Measurements from ENCODE around the gene PPOX. TPM values are rescaled to one million over a fixed set of nuclear protein-coding genes. Genes with fewer than 3 reads are reported as not detected.

The PPOX gene
- 10 to 100 TPM; 15.0 to 21.9 (median 16.3) TPM for total RNA-seq
- long read RNA-seq, donor 1, transcript PPOX-202 (13 exons, 1,740 nt): major isoform, 12 of 21 reads
- long read RNA-seq, donor 1, partial matches to known transcripts: 0 of 21 reads
- long read RNA-seq, donor 1, other reads (novel, unspliced or antisense): 8 of 21 reads
- long read RNA-seq, donor 2, partial matches to known transcripts: 5 of 14 reads
- long read RNA-seq, donor 2, other reads (novel, unspliced or antisense): 4 of 14 reads

DNA sequence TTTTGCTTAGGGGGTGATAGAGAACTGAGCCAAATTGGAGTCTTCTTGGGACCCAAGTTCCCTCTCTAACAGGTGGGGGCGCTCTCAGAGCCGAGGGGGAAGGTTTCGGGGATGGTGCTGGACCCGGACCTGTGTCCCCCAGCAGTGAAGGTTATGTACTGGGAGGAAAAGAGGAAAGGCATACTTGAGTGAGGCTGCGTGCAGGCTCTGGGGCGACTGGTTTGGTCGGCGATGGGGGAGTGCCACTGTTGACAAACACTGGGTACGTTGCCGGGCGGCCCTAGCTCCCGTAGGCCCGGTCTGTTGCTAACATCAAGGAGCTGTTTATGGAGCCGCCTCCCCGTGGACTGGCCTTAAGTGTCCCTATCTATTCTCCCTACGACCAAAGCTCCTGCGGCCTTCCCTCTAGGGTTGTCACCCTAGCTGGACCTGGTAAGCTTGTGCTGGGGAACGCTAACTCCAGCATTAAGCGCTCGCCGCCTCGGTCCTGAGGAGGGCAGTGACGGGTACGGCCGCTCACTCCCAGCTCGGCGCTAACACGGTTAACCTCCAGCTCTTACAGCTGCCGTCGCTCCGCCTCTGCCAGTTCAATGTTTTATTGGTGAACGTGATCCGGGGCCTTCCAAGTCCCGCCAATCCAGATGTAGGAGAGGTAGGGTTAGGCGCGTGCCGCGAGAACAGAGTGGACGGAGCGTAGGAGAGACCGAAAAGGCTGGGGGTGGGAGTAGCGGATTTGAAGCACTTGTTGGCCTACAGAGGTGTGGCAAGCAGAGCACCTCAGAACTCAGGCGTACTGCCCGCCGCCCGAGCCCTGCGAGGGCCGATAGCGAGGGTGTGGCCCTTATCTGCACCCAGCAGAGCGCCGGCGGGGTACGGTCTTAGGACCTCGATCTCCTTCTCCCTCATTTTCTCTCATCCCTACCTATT, at the start of gene PPOX:
Gene PPOX, plus strand, starts transcription at position 685 of the 927 bp plus-strand sequence. CDS start 422 bp downstream, outside the sequence.
- DNase-seq: peak; percentile 94 to 97 (median 97)
- Histone ChIP-seq H3K4me1 (ENCODE audit: low read depth) (peaks cover 14% of the 10 kb centered on the region), H3K9me3 (no peaks in the 10 kb centered on the region), H3K4me3 (peak within 1 kb of the TSS; percentile 32), H3K36me3 (ENCODE audit: low read depth) (peaks cover 5% of the 10 kb centered on the region)
- intact Hi-C loops (cut with DNase I, micrococcal nuclease): no loop called here
- TF ChIP-seq, protein P1, sequence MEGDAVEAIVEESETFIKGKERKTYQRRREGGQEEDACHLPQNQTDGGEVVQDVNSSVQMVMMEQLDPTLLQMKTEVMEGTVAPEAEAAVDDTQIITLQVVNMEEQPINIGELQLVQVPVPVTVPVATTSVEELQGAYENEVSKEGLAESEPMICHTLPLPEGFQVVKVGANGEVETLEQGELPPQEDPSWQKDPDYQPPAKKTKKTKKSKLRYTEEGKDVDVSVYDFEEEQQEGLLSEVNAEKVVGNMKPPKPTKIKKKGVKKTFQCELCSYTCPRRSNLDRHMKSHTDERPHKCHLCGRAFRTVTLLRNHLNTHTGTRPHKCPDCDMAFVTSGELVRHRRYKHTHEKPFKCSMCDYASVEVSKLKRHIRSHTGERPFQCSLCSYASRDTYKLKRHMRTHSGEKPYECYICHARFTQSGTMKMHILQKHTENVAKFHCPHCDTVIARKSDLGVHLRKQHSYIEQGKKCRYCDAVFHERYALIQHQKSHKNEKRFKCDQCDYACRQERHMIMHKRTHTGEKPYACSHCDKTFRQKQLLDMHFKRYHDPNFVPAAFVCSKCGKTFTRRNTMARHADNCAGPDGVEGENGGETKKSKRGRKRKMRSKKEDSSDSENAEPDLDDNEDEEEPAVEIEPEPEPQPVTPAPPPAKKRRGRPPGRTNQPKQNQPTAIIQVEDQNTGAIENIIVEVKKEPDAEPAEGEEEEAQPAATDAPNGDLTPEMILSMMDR (IDR thresholded peaks at IDR 0.05): peak; percentile 36
- peak; percentile 95 for ATAC-seq

DNA sequence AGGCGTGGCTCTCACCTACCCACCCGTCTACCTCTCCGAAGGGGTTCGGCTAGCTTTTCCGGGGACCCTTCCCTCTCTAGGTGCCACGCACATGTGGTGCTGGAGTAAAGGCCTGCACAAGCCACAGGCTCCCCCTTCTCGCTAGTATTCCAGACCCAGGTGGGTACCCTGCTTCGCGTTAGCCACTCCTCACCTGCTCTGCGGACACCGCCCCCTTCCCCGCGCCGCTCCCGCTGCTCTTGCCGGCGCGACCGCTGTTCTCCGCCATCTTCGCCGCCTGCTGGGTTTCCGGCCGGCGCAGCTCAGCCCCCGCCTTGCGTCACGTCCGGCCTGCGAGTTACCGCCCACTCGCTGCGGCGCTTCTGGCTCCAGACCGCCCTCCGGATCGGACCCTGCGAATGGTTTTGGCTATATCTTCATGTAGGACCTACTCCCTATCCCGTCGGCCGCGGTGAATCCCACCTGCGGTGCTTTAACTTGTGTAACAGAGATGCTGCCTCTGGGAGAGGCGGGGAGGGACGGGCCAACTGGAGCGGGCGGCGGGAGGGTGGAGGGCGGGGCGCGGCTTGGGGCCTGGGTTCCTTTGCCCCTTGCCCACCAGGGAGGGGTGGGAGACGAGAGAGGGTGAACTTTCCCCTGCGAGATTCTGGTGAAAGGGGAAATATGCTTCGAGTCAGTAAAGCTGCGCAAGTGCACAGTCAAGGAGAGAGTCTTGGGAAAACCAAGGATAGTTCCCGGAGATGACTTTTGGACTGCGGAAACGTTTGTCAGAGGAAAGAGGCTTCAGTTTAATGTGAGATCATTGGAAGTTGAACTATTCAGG, 48.3 kb upstream of the PPOX start, which contains the start of the genes NIT1 and PFDN2:
Gene NIT1, plus strand, starts transcription at position 347 of the 823 bp plus-strand sequence. Its CDS starts 72 bp downstream, at position 419.
Gene PFDN2, minus strand, starts transcription at position 279 of the 823 bp plus-strand sequence. Its CDS starts 11 bp downstream, at position 268.
- DNase-seq (peak; percentile 87 to 93 (median 92)), ATAC-seq (peak; percentile 93)
- peaks cover 35% of the 10 kb centered on the region for H3K4me1 ChIP-seq (ENCODE audit: low read depth)
- H3K9me3 ChIP-seq: no peaks in the 10 kb centered on the region
- TF ChIP-seq, protein P1 (IDR thresholded peaks at IDR 0.05): no peak
- peak within 1 kb of the TSS; percentile 94 for H3K4me3 ChIP-seq
- peaks cover 9% of the 10 kb centered on the region for H3K36me3 ChIP-seq (ENCODE audit: low read depth)
- intact Hi-C loops (cut with DNase I, micrococcal nuclease): no loop called here

DNA sequence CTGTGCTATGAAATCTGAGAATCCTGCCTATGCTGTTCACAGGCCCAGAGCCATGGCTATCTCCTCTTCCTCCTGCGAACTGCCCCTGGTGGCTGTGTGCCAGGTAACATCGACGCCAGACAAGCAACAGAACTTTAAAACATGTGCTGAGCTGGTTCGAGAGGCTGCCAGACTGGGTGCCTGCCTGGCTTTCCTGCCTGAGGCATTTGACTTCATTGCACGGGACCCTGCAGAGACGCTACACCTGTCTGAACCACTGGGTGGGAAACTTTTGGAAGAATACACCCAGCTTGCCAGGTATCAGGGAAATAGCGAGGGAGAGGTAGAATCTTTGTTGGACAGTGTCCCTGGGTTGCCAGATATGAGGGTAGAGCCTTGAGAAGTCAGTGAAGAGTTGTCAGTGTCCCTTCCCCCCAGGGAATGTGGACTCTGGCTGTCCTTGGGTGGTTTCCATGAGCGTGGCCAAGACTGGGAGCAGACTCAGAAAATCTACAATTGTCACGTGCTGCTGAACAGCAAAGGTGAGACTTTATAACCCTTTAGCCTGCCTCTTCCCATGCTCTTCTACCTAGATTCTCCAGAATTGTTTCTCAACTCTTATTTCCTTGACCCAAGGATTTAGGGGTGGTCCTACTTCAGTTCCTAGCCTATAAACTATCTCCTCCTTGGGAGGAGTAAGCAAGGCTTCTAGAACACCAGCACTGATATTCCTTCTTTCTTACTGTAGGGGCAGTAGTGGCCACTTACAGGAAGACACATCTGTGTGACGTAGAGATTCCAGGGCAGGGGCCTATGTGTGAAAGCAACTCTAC, 46.9 kb upstream of the PPOX start:
- Histone ChIP-seq H3K4me3 (no peak overlapping the region), H3K36me3 (ENCODE audit: low read depth) (peaks cover 11% of the 10 kb centered on the region), H3K9me3 (no peaks in the 10 kb centered on the region), H3K4me1 (ENCODE audit: low read depth) (peaks cover 35% of the 10 kb centered on the region)
- DNase-seq (peak; percentile 47 to 65 (median 60)), ATAC-seq (peak; percentile 59)
- intact Hi-C loops (cut with DNase I, micrococcal nuclease): no loop called here
- TF ChIP-seq, protein P1 (IDR thresholded peaks at IDR 0.05): no peak

GRCh38 chr1:161121042-161121650, 45.1 kb upstream of the PPOX start:
- Histone ChIP-seq H3K9me3 (no peaks in the 10 kb centered on the region), H3K36me3 (ENCODE audit: low read depth) (peaks cover 11% of the 10 kb centered on the region), H3K4me3 (no peak overlapping the region), H3K4me1 (ENCODE audit: low read depth) (peaks cover 30% of the 10 kb centered on the region)
- TF ChIP-seq, protein P1 (IDR thresholded peaks at IDR 0.05): no peak
- ATAC-seq (no peak), DNase-seq (no peak)
- intact Hi-C loops (cut with DNase I, micrococcal nuclease): no loop called here

Measured in mucosa of descending colon (tissue), 3 donors.